Peyer's patch (tissue), 4 donors: ENCODE measurements around the gene TEKT5.

Source experiments
- POLR2A ChIP-seq, 2 donors: fragments of 450-650 bp; IDR thresholded peaks; one replicate each; pipeline ENCODE4 v1.5.1; 2017; ENCODE audit warnings: antibody characterized with exemption in 2 of 2, mild to moderate bottlenecking in 2 of 2, moderate library complexity in 2 of 2
- TF ChIP-seq, protein P1 (sequence below), 6 experiments: fragments of 450-650 bp in 4 of 6; fragments of 200-600 bp in 2 of 6; sonication (generic) in 1 of 6; IDR thresholded peaks; one replicate each; pipeline ENCODE4 v1.5.1; 2017 to 2019; ENCODE audit warnings: antibody characterized with exemption in 6 of 6, mild to moderate bottlenecking in 3 of 6, moderate library complexity in 1 of 6

DNA sequence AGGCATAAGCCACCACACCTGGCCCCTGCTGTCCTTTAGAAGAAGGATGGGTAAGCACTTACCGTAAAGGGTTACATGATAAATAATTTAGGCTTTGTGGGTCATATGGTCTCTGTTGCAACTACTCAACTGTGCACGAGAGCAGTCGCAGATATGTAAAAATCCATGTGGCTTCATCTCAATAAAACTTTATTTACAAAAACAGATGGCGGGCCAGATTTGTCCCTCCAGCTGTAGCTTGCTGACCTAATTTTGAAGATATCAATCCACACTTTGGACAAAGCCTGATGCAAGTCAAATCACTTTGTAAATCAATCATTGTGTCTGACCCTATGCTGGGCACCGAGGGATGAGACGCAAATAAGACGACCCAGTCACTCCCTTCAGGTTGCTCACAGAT lies 12.1 kb downstream of the TEKT5 start:
- TF ChIP-seq, protein P1, sequence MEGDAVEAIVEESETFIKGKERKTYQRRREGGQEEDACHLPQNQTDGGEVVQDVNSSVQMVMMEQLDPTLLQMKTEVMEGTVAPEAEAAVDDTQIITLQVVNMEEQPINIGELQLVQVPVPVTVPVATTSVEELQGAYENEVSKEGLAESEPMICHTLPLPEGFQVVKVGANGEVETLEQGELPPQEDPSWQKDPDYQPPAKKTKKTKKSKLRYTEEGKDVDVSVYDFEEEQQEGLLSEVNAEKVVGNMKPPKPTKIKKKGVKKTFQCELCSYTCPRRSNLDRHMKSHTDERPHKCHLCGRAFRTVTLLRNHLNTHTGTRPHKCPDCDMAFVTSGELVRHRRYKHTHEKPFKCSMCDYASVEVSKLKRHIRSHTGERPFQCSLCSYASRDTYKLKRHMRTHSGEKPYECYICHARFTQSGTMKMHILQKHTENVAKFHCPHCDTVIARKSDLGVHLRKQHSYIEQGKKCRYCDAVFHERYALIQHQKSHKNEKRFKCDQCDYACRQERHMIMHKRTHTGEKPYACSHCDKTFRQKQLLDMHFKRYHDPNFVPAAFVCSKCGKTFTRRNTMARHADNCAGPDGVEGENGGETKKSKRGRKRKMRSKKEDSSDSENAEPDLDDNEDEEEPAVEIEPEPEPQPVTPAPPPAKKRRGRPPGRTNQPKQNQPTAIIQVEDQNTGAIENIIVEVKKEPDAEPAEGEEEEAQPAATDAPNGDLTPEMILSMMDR (IDR thresholded peaks at IDR 0.05), result no peak
- TF ChIP-seq POLR2A (IDR thresholded peaks at IDR 0.05), result no peak
